NCI-H446 treated with DMSO at 0.1 percent for 48 hours (cell line): ENCODE results near the gene BMP7.
"Not testable (repeated sequence)": the region's sequence is repeated elsewhere in the genome, so short reads cannot be mapped to it uniquely, and the experiment has no call there.

Experiments
- DNase-seq: peaks from one replicate; lab custom pipeline; 2025; lab: John Stamatoyannopoulos, UW

BMP7 gene

GRCh38 chr20:57211406-57211805 lies 55.0 kb downstream of the BMP7 start:
- no peak for DNase-seq

- DNase-seq: no peak
Measured at GRCh38 chr20:57210911-57211280, 55.5 kb downstream of the BMP7 start.

GRCh38 chr20:57210054-57210910 lies 56.2 kb downstream of the BMP7 start:
- no peak for DNase-seq

GRCh38 chr20:57209413-57209812 lies 57.0 kb downstream of the BMP7 start:
- no peak for DNase-seq

- DNase-seq: no peak
Measured at GRCh38 chr20:57208198-57208597, 58.2 kb downstream of the BMP7 start.

- DNase-seq: no peak
Measured at GRCh38 chr20:57207251-57207650, 59.2 kb downstream of the BMP7 start.

GRCh38 chr20:57205606-57206219 lies 60.7 kb downstream of the BMP7 start:
- no peak for DNase-seq

- DNase-seq: no peak
Measured at GRCh38 chr20:57203986-57204385, 62.5 kb downstream of the BMP7 start.

GRCh38 chr20:57203204-57203603 lies 63.2 kb downstream of the BMP7 start:
- DNase-seq: no peak

GRCh38 chr20:57202309-57202708 lies 64.1 kb downstream of the BMP7 start:
- no peak for DNase-seq

GRCh38 chr20:57200882-57201695 lies 65.4 kb downstream of the BMP7 start:
- DNase-seq: no peak

- DNase-seq: no peak
Measured at GRCh38 chr20:57199656-57200405, 66.6 kb downstream of the BMP7 start.

GRCh38 chr20:57198132-57199072 lies 68.0 kb downstream of the BMP7 start:
- DNase-seq: no peak

GRCh38 chr20:57197352-57198131 lies 68.9 kb downstream of the BMP7 start:
- DNase-seq: no peak

GRCh38 chr20:57195469-57196100 lies 70.9 kb downstream of the BMP7 start:
- DNase-seq: no peak

- no peak for DNase-seq
Measured at GRCh38 chr20:57195023-57195422, 71.4 kb downstream of the BMP7 start.

- no peak for DNase-seq
Measured at GRCh38 chr20:57194154-57194553, 72.3 kb downstream of the BMP7 start.

GRCh38 chr20:57193094-57193493 lies 73.3 kb downstream of the BMP7 start:
- no peak for DNase-seq

- no peak for DNase-seq
Measured at GRCh38 chr20:57192311-57192710, 74.1 kb downstream of the BMP7 start.

- not testable (repeated sequence) for DNase-seq
Measured at GRCh38 chr20:57191265-57191638, 75.2 kb downstream of the BMP7 start.
